HEK293T (cell line): Measurements from ENCODE around the gene LAPTM4A.

Experiments
- CTCF ChIA-PET: fragments of 350-600 bp; formaldehyde crosslinking; extraction: SDS; loops from one replicate; lab custom pipeline; 2021; ENCODE audit warnings: antibody characterized with exemption, inconsistent platforms; lab: Yijun Ruan, JAX
- POLR2A ChIA-PET: fragments of 350-600 bp; formaldehyde crosslinking; extraction: SDS; loops from one replicate; lab custom pipeline; 2020; ENCODE audit warnings: antibody characterized with exemption, inconsistent platforms; lab: Yijun Ruan, JAX
- DNase-seq: peaks from one replicate; pipeline ENCODE4 v3.0.0; 2012; ENCODE audit warnings: mixed read lengths; ENCODE audit errors: extremely low spot score
- ARNT ChIP-seq: fragments of 450-650 bp; IDR thresholded peaks from 2 replicates; pipeline ENCODE4 v1.6.1; 2017; ENCODE audit warnings: mild to moderate bottlenecking
- BHLHE40 ChIP-seq: fragments of 450-650 bp; IDR thresholded peaks from 2 replicates; pipeline ENCODE4 v1.6.1; 2016; ENCODE audit warnings: mild to moderate bottlenecking, moderate library complexity, borderline replicate concordance
- CTBP1 ChIP-seq: fragments of 450-650 bp; IDR thresholded peaks from 2 replicates; pipeline ENCODE4 v1.6.1; 2016; ENCODE audit warnings: borderline replicate concordance
- ELF4 ChIP-seq: fragments of 450-650 bp; IDR thresholded peaks from 2 replicates; pipeline ENCODE4 v1.6.1; 2017; ENCODE audit warnings: antibody characterized with exemption
- FOXA1 ChIP-seq: fragments of 450-650 bp; IDR thresholded peaks from 2 replicates; pipeline ENCODE4 v1.6.1; 2016; ENCODE audit warnings: mild to moderate bottlenecking
- FOXK2 ChIP-seq: fragments of 450-650 bp; IDR thresholded peaks from 2 replicates; pipeline ENCODE4 v1.6.1; 2016; ENCODE audit warnings: mild to moderate bottlenecking
- FOXM1 ChIP-seq: fragments of 450-650 bp; IDR thresholded peaks from 2 replicates; pipeline ENCODE4 v1.6.1; 2017; ENCODE audit warnings: mild to moderate bottlenecking, borderline replicate concordance
- HDGF ChIP-seq: fragments of 450-650 bp; IDR thresholded peaks from 2 replicates; pipeline ENCODE4 v1.6.1; 2017; ENCODE audit warnings: antibody characterized with exemption, borderline replicate concordance
- L3MBTL2 ChIP-seq: fragments of 450-650 bp; conservative IDR thresholded peaks from 2 replicates; pipeline ENCODE4 v1.6.1; 2016; ENCODE audit warnings: mild to moderate bottlenecking
- LEF1 ChIP-seq: fragments of 450-650 bp; IDR thresholded peaks from 2 replicates; pipeline ENCODE4 v1.6.1; 2017; ENCODE audit warnings: mild to moderate bottlenecking, borderline replicate concordance
- NFRKB ChIP-seq: fragments of 450-650 bp; IDR thresholded peaks from 2 replicates; pipeline ENCODE4 v1.6.1; 2016; ENCODE audit warnings: mild to moderate bottlenecking, moderate library complexity
- SP1 ChIP-seq: fragments of 450-650 bp; IDR thresholded peaks from 2 replicates; pipeline ENCODE4 v1.6.1; 2017
- SUZ12 ChIP-seq: fragments of 450-650 bp; IDR thresholded peaks from 2 replicates; pipeline ENCODE4 v1.6.1; 2016; ENCODE audit warnings: mild to moderate bottlenecking
- TARDBP ChIP-seq: fragments of 450-650 bp; IDR thresholded peaks from 2 replicates; pipeline ENCODE4 v1.6.1; 2016
- ZNF384 ChIP-seq: fragments of 450-650 bp; IDR thresholded peaks from 2 replicates; pipeline ENCODE4 v1.6.1; 2016
- TF ChIP-seq, protein P1 (sequence below): fragments of 450-650 bp; IDR thresholded peaks from 2 replicates; pipeline ENCODE4 v1.6.1; 2016

The LAPTM4A gene

DNA sequence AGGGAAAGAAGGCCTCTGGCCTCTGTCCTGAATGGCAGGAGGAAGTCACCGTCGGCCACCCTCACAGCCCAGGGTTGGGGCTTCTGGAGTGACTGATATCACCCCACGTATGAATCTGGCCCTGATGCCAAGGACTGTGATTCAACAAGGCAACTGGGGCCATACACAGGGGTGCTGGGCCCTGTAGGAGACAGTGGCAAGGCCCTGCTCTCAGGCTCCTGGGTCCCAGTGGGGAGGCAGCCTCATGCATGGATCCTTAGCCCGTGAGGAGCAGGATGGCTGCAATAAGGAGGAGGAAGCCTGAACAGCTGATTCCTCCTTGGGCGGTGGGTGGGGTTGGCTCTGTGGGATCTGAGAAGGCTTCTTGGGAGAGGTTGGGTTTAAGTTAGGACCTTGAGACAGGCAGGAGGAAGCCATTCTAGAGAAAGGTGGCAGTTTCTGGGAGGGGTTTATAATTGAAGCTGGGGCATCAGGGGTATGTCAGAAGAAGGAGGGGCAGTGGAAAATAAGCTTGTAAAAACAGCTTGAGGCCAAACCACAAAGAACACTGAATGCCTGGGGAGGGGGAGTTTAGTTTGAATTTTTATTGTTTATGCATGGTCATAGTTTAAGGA lies 42.8 kb upstream of the LAPTM4A start:
- POLR2A ChIA-PET: interaction anchor here (0.5 to 1.6 kb wide), 2 partner anchors 42 to 229 kb away, joined by 3 to 6 read pairs; partner anchors contain the start of gene LAPTM4A
- CTCF ChIA-PET: interaction anchor here (0.6 to 1.6 kb wide), 10 partner anchors 47 to 1675 kb away, joined by 3 to 9 read pairs (median 4); partner anchors contain the start of gene WDR35
- DNase-seq: no peak
- TF ChIP-seq, protein P1, sequence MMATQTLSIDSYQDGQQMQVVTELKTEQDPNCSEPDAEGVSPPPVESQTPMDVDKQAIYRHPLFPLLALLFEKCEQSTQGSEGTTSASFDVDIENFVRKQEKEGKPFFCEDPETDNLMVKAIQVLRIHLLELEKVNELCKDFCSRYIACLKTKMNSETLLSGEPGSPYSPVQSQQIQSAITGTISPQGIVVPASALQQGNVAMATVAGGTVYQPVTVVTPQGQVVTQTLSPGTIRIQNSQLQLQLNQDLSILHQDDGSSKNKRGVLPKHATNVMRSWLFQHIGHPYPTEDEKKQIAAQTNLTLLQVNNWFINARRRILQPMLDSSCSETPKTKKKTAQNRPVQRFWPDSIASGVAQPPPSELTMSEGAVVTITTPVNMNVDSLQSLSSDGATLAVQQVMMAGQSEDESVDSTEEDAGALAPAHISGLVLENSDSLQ: no peak
- TF ChIP-seq ARNT: no peak

DNA sequence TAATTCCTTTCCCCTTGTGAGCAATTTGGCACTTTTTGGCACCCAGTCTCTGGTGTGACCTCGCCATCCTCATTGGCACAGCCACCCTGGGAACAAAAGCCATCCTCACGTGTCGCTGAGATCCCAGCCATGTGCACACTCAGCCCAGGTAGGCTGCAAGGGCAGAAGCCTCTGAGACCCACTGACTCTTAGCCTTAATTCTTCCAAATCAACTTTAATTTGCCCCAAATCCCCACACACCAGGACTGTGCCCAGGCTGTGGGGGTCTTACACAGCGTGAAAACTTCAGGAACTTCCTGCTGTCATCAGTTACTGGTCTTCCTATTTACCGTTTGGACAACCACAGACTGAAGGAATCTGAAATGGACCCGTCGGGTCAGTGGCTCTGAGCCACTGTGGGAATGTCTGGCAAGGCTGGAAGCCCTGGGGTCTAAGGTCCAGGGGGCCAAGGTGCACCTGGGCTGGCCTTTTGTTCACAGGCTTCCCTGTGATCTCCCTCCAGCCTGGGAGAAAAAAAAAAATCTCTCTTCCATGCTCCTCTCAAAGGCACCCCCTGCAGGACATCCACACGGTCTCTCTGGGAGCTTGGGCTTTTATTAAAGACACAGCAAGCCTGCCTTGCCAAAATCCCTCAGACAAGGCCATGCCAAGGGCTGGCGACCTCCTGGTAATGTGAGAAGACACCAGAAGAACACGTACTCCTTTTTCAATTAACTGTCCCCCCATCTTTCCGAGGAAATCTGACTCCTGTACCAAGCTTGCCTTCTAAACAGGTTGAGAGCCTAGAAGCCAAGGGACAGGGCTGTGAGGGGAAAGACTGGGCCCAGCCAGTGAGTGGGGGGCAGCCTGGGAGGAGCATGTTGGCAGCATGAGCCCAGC lies 42.1 kb upstream of the LAPTM4A start:
- DNase-seq: peak; percentile 66
- no peak for TF ChIP-seq FOXM1
- peak; percentile 91 for TF ChIP-seq ZNF384
- POLR2A ChIA-PET: interaction anchor here (1.6 kb wide), 1 partner anchor 41 kb away, joined by 6 read pairs; the partner anchor contains the start of gene LAPTM4A
- CTCF ChIA-PET: interaction anchor here (0.6 to 0.8 kb wide), 7 partner anchors 46 to 1674 kb away, joined by 3 to 5 read pairs (median 3); partner anchors contain the start of gene WDR35

DNA sequence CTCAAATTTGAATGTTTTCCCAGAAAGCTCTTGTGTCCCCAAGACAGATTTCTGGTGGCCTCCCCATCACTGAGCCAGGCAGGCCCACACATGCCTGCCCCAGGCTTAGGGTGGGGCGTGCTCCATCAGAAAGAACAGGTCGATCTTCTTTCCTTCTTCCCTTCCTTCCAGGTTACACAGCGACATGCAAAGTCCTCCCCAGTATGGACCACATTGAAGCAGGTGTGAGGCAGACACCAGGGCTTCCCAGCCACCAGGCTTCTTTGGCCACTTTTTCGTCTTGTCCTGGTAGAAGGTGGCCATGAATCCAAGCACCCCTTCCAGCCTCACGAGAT lies 41.4 kb upstream of the LAPTM4A start:
- no peak for DNase-seq
- ChIA-PET CTCF (interaction anchor here (0.6 kb wide), 1 partner anchor 618 kb away, joined by 3 read pairs; no protein-coding TSS in a partner anchor), POLR2A (no interaction called here)
- no peak for TF ChIP-seq SP1
- no peak for TF ChIP-seq CTBP1
- TF ChIP-seq ELF4: no peak
- TF ChIP-seq LEF1: no peak
- no peak for TF ChIP-seq TARDBP
- TF ChIP-seq ZNF384: no peak
- TF ChIP-seq NFRKB: no peak
- no peak for TF ChIP-seq ARNT
- TF ChIP-seq HDGF: no peak
- no peak for TF ChIP-seq FOXK2
- no peak for TF ChIP-seq L3MBTL2
- no peak for TF ChIP-seq FOXM1
- no peak for TF ChIP-seq BHLHE40

DNA sequence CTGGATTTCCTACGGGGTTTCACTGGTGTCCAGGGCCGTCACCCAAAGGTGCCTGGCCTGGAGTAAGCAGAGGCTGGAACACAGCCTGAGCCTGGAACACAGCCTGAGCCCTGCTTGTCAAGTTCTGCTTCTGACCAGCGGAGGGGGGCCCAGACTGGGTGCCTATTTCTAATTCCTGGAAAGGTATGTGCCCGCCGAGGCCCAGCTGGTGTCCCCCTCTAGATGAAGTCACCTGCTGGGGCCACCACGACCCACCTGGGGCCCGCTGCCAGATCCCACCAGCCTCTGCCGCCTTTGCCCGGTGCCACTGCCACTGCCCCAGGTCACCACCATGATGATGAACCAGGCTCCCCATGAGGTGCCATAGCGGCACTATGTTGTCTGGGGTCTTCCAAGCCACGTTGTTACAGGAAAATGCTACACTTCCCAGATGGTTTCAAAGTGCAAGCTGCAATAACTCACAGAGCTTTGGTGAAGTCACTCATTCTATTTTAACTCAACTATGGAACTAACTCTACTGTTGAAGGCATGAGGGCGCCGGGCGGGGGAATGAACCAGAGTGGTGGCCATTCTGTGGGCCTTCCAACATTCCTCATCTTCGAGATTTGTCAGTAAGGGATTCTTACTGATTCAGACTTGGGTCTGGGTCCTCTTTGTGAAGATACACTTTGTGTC lies 40.9 kb upstream of the LAPTM4A start:
- no peak for DNase-seq
- TF ChIP-seq SUZ12 (no peak), ZNF384 (no peak), BHLHE40 (no peak), FOXM1 (no peak), ELF4 (no peak), HDGF (no peak), TARDBP (no peak), CTBP1 (no peak), L3MBTL2 (no peak), SP1 (no peak), ARNT (no peak), FOXA1 (no peak), LEF1 (no peak), FOXK2 (no peak), NFRKB (no peak)
- TF ChIP-seq, protein P1: no peak
- POLR2A ChIA-PET: interaction anchor here (1.7 kb wide), 1 partner anchor 41 kb away, joined by 5 read pairs; the partner anchor contains the start of gene LAPTM4A
- CTCF ChIA-PET: interaction anchor here (0.6 to 2.0 kb wide), 2 partner anchors 77 to 618 kb away, joined by 3 to 8 read pairs; no protein-coding TSS in a partner anchor

- no peak for TF ChIP-seq BHLHE40
- no peak for TF ChIP-seq L3MBTL2
- no peak for TF ChIP-seq SUZ12
- no peak for TF ChIP-seq LEF1
- no peak for TF ChIP-seq ARNT
- POLR2A ChIA-PET: interaction anchor here (1.7 kb wide), 1 partner anchor 40 kb away, joined by 5 read pairs; the partner anchor contains the start of gene LAPTM4A
- no peak for DNase-seq
- CTCF ChIA-PET: interaction anchor here (0.6 to 2.0 kb wide), 2 partner anchors 76 to 134 kb away, joined by 3 to 8 read pairs; no protein-coding TSS in a partner anchor
These were observed 40.0 kb upstream of the LAPTM4A start for GRCh38 chr2:20091305-20091991.
